IMR-90 (cell line): ENCODE data around the gene PITHD1. TPM values are rescaled to one million over a fixed set of nuclear protein-coding genes. Genes with fewer than 3 reads are reported as not detected.

ENCODE experiments used
- ATAC-seq: fragments of 200-7000 bp; cut with Tn5 transposase; 2 replicates; pipeline ENCODE4 v1.9.1; 2020; ENCODE audit warnings: low read depth, mild to moderate bottlenecking, moderate library complexity
- BruUV-seq: library from RNA; stranded (reverse); fragments of 400-500 nt; replicated peaks from 2 replicates; lab custom pipeline; 2021; lab: Mats Ljungman, UMichigan
- CTCF ChIA-PET: fragments of 300-600 bp; formaldehyde crosslinking; extraction: SDS; loops from one replicate; lab custom pipeline; 2021; ENCODE audit warnings: antibody characterized with exemption; lab: Yijun Ruan, JAX
- POLR2A ChIA-PET: fragments of 300-600 bp; sonication (Branson Sonifier 250); formaldehyde crosslinking; loops from one replicate; lab custom pipeline; 2022; ENCODE audit warnings: antibody characterized with exemption; ENCODE audit not compliant: unreplicated experiment; lab: Charles Lee
- DNase-seq: peaks from one replicate; pipeline ENCODE4 v3.0.0; 2013
- H2AFZ ChIP-seq: replicated peaks from 2 replicates; pipeline ENCODE3; 2013; ENCODE audit warnings: low read length, mild to moderate bottlenecking; ENCODE audit not compliant: poor library complexity
- H2AK5ac ChIP-seq: 2 replicates; pipeline ENCODE4 v1.6.1; 2013; ENCODE audit warnings: low read depth, low read length, inconsistent platforms
- H2AK9ac ChIP-seq: replicated peaks from 2 replicates; pipeline ENCODE3; 2013; ENCODE audit warnings: mild to moderate bottlenecking, low read depth, low read length, moderate library complexity; ENCODE audit not compliant: poor library complexity
- H2BK120ac ChIP-seq: 2 replicates; pipeline ENCODE4 v1.6.1; 2013; ENCODE audit warnings: low read depth, low read length, inconsistent platforms
- H2BK15ac ChIP-seq: 3 replicates; pipeline ENCODE4 v1.6.1; 2013; ENCODE audit warnings: low read depth, low read length, inconsistent platforms
- H2BK20ac ChIP-seq: 2 replicates; pipeline ENCODE4 v1.6.1; 2013; ENCODE audit warnings: low read depth, mild to moderate bottlenecking, inconsistent platforms, low read length, moderate library complexity
- H2BK5ac ChIP-seq: 2 replicates; pipeline ENCODE4 v1.6.1; 2013; ENCODE audit warnings: mild to moderate bottlenecking, low read depth, low read length, inconsistent platforms; ENCODE audit not compliant: poor library complexity, severe bottlenecking
- H3K14ac ChIP-seq: replicated peaks from 2 replicates; pipeline ENCODE4 v1.6.1; 2013; ENCODE audit warnings: low read depth, low read length, inconsistent platforms
- H3K18ac ChIP-seq: 2 replicates; pipeline ENCODE4 v1.6.1; 2013; ENCODE audit warnings: low read depth, low read length, control low read depth
- H3K23ac ChIP-seq: 2 replicates; pipeline ENCODE4 v1.6.1; 2013; ENCODE audit warnings: low read depth, low read length, inconsistent platforms
- H3K27ac ChIP-seq: 2 replicates; pipeline ENCODE4 v1.5.1; 2013; ENCODE audit warnings: mild to moderate bottlenecking, control low read depth, low read length; ENCODE audit not compliant: insufficient read depth
- H3K27me3 ChIP-seq: 2 replicates; pipeline ENCODE4 v1.6.1; 2013; ENCODE audit warnings: low read length; ENCODE audit not compliant: control insufficient read depth, insufficient read depth
- H3K36me3 ChIP-seq: 2 replicates; pipeline ENCODE4 v1.6.1; 2013; ENCODE audit warnings: low read length, mixed read lengths; ENCODE audit not compliant: control insufficient read depth, insufficient read depth
- H3K4ac ChIP-seq: 2 replicates; pipeline ENCODE4 v1.6.1; 2013; ENCODE audit warnings: low read depth, low read length, inconsistent platforms
- H3K4me1 ChIP-seq: 2 replicates; pipeline ENCODE4 v1.6.1; 2013; ENCODE audit warnings: low read length, mixed read lengths; ENCODE audit not compliant: control insufficient read depth, insufficient read depth
- H3K4me2 ChIP-seq: 2 replicates; pipeline ENCODE4 v1.6.1; 2013; ENCODE audit warnings: low read depth, mild to moderate bottlenecking, control low read depth, low read length, moderate library complexity
- H3K4me3 ChIP-seq: 2 replicates; pipeline ENCODE4 v1.5.1; 2013; ENCODE audit warnings: low read depth, mild to moderate bottlenecking, control low read depth, low read length, moderate library complexity; ENCODE audit not compliant: insufficient read depth
- H3K56ac ChIP-seq: 2 replicates; pipeline ENCODE4 v1.6.1; 2013; ENCODE audit warnings: low read length, inconsistent platforms; ENCODE audit not compliant: insufficient read depth; ENCODE audit errors: extremely low read depth
- H3K79me1 ChIP-seq, 2 experiments: 2 replicates each; pipeline ENCODE4 v1.6.1; 2013; ENCODE audit warnings: low read length in 2 of 2, inconsistent platforms in 1 of 2, low read depth in 1 of 2
- H3K9ac ChIP-seq: 2 replicates; pipeline ENCODE4 v1.6.1; 2013; ENCODE audit warnings: low read depth, low read length, control low read depth
- H3K9me1 ChIP-seq: 2 replicates; pipeline ENCODE4 v1.6.1; 2013; ENCODE audit warnings: low read length, inconsistent platforms; ENCODE audit not compliant: insufficient read depth
- H3K9me3 ChIP-seq: 2 replicates; pipeline ENCODE4 v1.6.1; 2013; ENCODE audit warnings: low read length; ENCODE audit not compliant: control insufficient read depth, insufficient read depth
- H4K20me1 ChIP-seq: 2 replicates; pipeline ENCODE4 v1.6.1; 2013; ENCODE audit warnings: low read length, inconsistent platforms; ENCODE audit not compliant: insufficient read depth
- H4K5ac ChIP-seq: 2 replicates; pipeline ENCODE4 v1.6.1; 2013; ENCODE audit warnings: mild to moderate bottlenecking, low read depth, low read length, control low read depth
- H4K8ac ChIP-seq, 2 experiments: 2 replicates each; pipeline ENCODE4 v1.6.1; 2013; ENCODE audit warnings: low read depth in 2 of 2, low read length in 2 of 2, control low read depth in 1 of 2, inconsistent platforms in 1 of 2
- H4K91ac ChIP-seq: 2 replicates; pipeline ENCODE4 v1.6.1; 2013; ENCODE audit warnings: low read depth, low read length, inconsistent platforms; ENCODE audit not compliant: insufficient read depth
- BHLHE40 ChIP-seq: fragments of 150-350 bp; IDR thresholded peaks from 2 replicates; pipeline ENCODE4 v1.6.1; 2016; ENCODE audit warnings: mild to moderate bottlenecking, low read depth, low read length
- CEBPB ChIP-seq: IDR thresholded peaks from 2 replicates; pipeline ENCODE4 v1.6.1; 2012; ENCODE audit warnings: low read depth, low read length, improper control_type of control experiment
- CHD1 ChIP-seq: IDR thresholded peaks from 2 replicates; pipeline ENCODE4 v1.6.1; 2012; ENCODE audit warnings: low read depth, low read length, improper control_type of control experiment
- CTCF ChIP-seq: conservative IDR thresholded peaks from 2 replicates; pipeline ENCODE4 v1.5.1; 2012; ENCODE audit warnings: mild to moderate bottlenecking, low read depth, low read length, improper control_type of control experiment
- ELK1 ChIP-seq: fragments of 150-350 bp; IDR thresholded peaks from 2 replicates; pipeline ENCODE4 v1.6.1; 2016; ENCODE audit warnings: low read depth, mild to moderate bottlenecking, low read length, moderate library complexity, borderline replicate concordance
- FOS ChIP-seq: fragments of 150-350 bp; IDR thresholded peaks from 2 replicates; pipeline ENCODE4 v1.6.1; 2016; ENCODE audit warnings: low read depth, low read length
- MAFK ChIP-seq: IDR thresholded peaks from 2 replicates; pipeline ENCODE4 v1.6.1; 2012; ENCODE audit warnings: low read depth, low read length, improper control_type of control experiment
- MAZ ChIP-seq: IDR thresholded peaks from 2 replicates; pipeline ENCODE4 v1.6.1; 2012; ENCODE audit warnings: low read depth, mild to moderate bottlenecking, low read length, improper control_type of control experiment, moderate library complexity, borderline replicate concordance
- MXI1 ChIP-seq: IDR thresholded peaks from 2 replicates; pipeline ENCODE4 v1.6.1; 2012; ENCODE audit warnings: low read depth, mild to moderate bottlenecking, low read length, moderate library complexity, borderline replicate concordance
- NFE2L2 ChIP-seq: fragments of 150-350 bp; IDR thresholded peaks from 2 replicates; pipeline ENCODE4 v1.6.1; 2016; ENCODE audit warnings: low read depth, mild to moderate bottlenecking, low read length
- POLR2A ChIP-seq: IDR thresholded peaks from 2 replicates; pipeline ENCODE4 v1.6.1; 2012; ENCODE audit warnings: mild to moderate bottlenecking, low read depth, low read length
- RAD21 ChIP-seq: IDR thresholded peaks from 2 replicates; pipeline ENCODE4 v1.6.1; 2012; ENCODE audit warnings: low read length, improper control_type of control experiment
- RCOR1 ChIP-seq: IDR thresholded peaks from 2 replicates; pipeline ENCODE4 v1.6.1; 2012; ENCODE audit warnings: mild to moderate bottlenecking, low read length, improper control_type of control experiment; ENCODE audit not compliant: insufficient replicate concordance
- RFX5 ChIP-seq: IDR thresholded peaks from 2 replicates; pipeline ENCODE4 v1.8.0; 2012; ENCODE audit warnings: low read depth, mild to moderate bottlenecking, low read length, moderate library complexity
- SMC3 ChIP-seq: fragments of 150-350 bp; IDR thresholded peaks from 2 replicates; pipeline ENCODE4 v1.6.1; 2016; ENCODE audit warnings: low read depth, mild to moderate bottlenecking, antibody characterized with exemption, low read length, moderate library complexity
- USF2 ChIP-seq: fragments of 150-350 bp; IDR thresholded peaks from 2 replicates; pipeline ENCODE4 v1.6.1; 2017; ENCODE audit warnings: mild to moderate bottlenecking, antibody characterized with exemption, low read length, low read depth
- WGBS, 2 experiments: methylation state at CpG; one replicate each; pipeline versions ENCODE4 v1.1.5 to v1.1.7; 2013; ENCODE audit warnings: missing lambda C conversion rate in 2 of 2; ENCODE audit not compliant: insufficient read length in 1 of 2; ENCODE audit errors: extremely low coverage in 2 of 2; 5-methylcytosine and 5-hydroxymethylcytosine counted together
- dilution Hi-C: fragments of 300-500 bp; cut with HindIII; formaldehyde crosslinking; loops from one replicate; pipeline ENCODE4 v1.14.3; 2018; ENCODE audit warnings: low sequenced_read_pairs; ENCODE audit not compliant: unreplicated experiment
- in situ Hi-C: fragments of 300-500 bp; cut with MboI; formaldehyde crosslinking; loops from 3 replicates; pipeline ENCODE4 v1.14.3; 2019; ENCODE audit warnings: low sequenced_read_pairs, inconsistent platforms, mixed read lengths
- intact Hi-C: fragments of 100-400 bp; cut with micrococcal nuclease; formaldehyde crosslinking; loops from 2 replicates; pipeline ENCODE4 v1.10.0; 2022
- polyA plus RNA-seq, 3 experiments: library from polyadenylated mRNA; depleted of rRNA; stranded (reverse); fragments of >200 nt; gene quantifications; 2 replicates each; pipeline ENCODE4 v1.2.3, GENCODE V29; 2012; ENCODE audit warnings: low replicate concordance in 1 of 3
- total RNA-seq: library from RNA; depleted of rRNA; stranded (reverse); fragments of >200 nt; gene quantifications from 2 replicates; pipeline ENCODE4 v1.2.3, GENCODE V29; 2012

PITHD1 gene
- total and polyA plus RNA-seq, 2 of the 4 experiments (the other 2 are of a cell fraction): 23.8 to 32.0 TPM

- Histone ChIP-seq H3K18ac (no peak overlapping the region), H3K23ac (no peak overlapping the region), H2AK9ac (no peak overlapping the region), H3K4me3 (no peak overlapping the region), H2AK5ac (no peak overlapping the region), H2BK15ac (no peak overlapping the region), H2BK5ac (no peak overlapping the region), H2BK120ac (no peak overlapping the region), H3K14ac (no peak overlapping the region), H3K27me3 (peaks cover 2% of the 10 kb centered on the region; the same call in 1 of the 2 replicates), H4K91ac (no peak overlapping the region), H3K79me1 (peaks cover 14 to 17% of the 10 kb centered on the region in 2 experiments), H3K27ac (no peak overlapping the region), H4K8ac (no peak overlapping the region), H3K36me3 (no peaks in the 10 kb centered on the region), H4K5ac (no peak overlapping the region), H3K4ac (no peak overlapping the region), H3K56ac (no peak overlapping the region), H3K9me3 (no peaks in the 10 kb centered on the region), H3K4me1 (peaks cover 3% of the 10 kb centered on the region), H4K20me1 (no peaks in the 10 kb centered on the region), H3K9ac (no peak overlapping the region), H2BK20ac (no peak overlapping the region), H2AFZ (no peak overlapping the region), H3K4me2 (no peak overlapping the region), H3K9me1 (peaks cover 4% of the 10 kb centered on the region)
- WGBS, 2 experiments: no CpG with 5 or more reads among the region's 1 CpG
- DNase-seq: no peak
- dilution Hi-C loops: no loop called here
- in situ Hi-C loops: no loop called here
- no TSS peak for BruUV-seq
- CTCF ChIA-PET: no interaction called here
- intact Hi-C loops: no loop called here
- no peak for TF ChIP-seq CEBPB
- TF ChIP-seq CHD1: no peak
- TF ChIP-seq BHLHE40: no peak
- TF ChIP-seq SMC3: no peak
- TF ChIP-seq POLR2A: no peak
- TF ChIP-seq RCOR1: no peak
- TF ChIP-seq USF2: no peak
- no peak for TF ChIP-seq RFX5
- TF ChIP-seq RAD21: no peak
- TF ChIP-seq ELK1: no peak
- no peak for TF ChIP-seq FOS
- TF ChIP-seq CTCF: no peak
- TF ChIP-seq MAZ: no peak
- TF ChIP-seq MAFK: no peak
- no peak for TF ChIP-seq MXI1
- TF ChIP-seq NFE2L2: no peak
- no peak for ATAC-seq
- POLR2A ChIA-PET: no interaction called here
Observed at GRCh38 chr1:23827717-23828116, 49.5 kb downstream of the PITHD1 start.
